GM10248 (cell line): ENCODE data around the gene HGF.

Experiments
- CTCF ChIA-PET: fragments of 300-600 bp; sonication (Branson Sonifier 250); formaldehyde crosslinking; extraction: SDS; loops from one replicate; lab custom pipeline; 2021; ENCODE audit warnings: antibody characterized with exemption; lab: Yijun Ruan, JAX
- POLR2A ChIA-PET: fragments of 350-650 bp; sonication (Branson Sonifier 250); formaldehyde crosslinking; extraction: SDS; loops from one replicate; lab custom pipeline; 2020; ENCODE audit warnings: antibody characterized with exemption; lab: Yijun Ruan, JAX
- DNase-seq: peaks from one replicate; pipeline ENCODE4 v3.0.0; 2012; ENCODE audit errors: extremely low spot score
- TF ChIP-seq, protein P1 (sequence below): IDR thresholded peaks from 2 replicates; pipeline ENCODE4 v1.5.1; 2012; ENCODE audit warnings: mild to moderate bottlenecking, low read depth; ENCODE audit errors: extremely low read depth, missing control alignments, control extremely low read depth

Gene HGF

GRCh38 chr7:81674431-81674830 lies 95.4 kb downstream of the HGF start:
- TF ChIP-seq, protein P1, sequence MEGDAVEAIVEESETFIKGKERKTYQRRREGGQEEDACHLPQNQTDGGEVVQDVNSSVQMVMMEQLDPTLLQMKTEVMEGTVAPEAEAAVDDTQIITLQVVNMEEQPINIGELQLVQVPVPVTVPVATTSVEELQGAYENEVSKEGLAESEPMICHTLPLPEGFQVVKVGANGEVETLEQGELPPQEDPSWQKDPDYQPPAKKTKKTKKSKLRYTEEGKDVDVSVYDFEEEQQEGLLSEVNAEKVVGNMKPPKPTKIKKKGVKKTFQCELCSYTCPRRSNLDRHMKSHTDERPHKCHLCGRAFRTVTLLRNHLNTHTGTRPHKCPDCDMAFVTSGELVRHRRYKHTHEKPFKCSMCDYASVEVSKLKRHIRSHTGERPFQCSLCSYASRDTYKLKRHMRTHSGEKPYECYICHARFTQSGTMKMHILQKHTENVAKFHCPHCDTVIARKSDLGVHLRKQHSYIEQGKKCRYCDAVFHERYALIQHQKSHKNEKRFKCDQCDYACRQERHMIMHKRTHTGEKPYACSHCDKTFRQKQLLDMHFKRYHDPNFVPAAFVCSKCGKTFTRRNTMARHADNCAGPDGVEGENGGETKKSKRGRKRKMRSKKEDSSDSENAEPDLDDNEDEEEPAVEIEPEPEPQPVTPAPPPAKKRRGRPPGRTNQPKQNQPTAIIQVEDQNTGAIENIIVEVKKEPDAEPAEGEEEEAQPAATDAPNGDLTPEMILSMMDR, result no peak
- no peak for DNase-seq
- ChIA-PET POLR2A (no interaction called here), CTCF (no interaction called here)

- CTCF ChIA-PET, result interaction anchor here (1.4 to 1.9 kb wide), 2 partner anchors 8 to 10 kb away, joined by 4 to 5 read pairs; no protein-coding TSS in a partner anchor
- TF ChIP-seq, protein P1, result no peak
- POLR2A ChIA-PET, result no interaction called here
- DNase-seq, result no peak
These were observed 97.0 kb downstream of the HGF start for GRCh38 chr7:81672872-81673271.

DNA sequence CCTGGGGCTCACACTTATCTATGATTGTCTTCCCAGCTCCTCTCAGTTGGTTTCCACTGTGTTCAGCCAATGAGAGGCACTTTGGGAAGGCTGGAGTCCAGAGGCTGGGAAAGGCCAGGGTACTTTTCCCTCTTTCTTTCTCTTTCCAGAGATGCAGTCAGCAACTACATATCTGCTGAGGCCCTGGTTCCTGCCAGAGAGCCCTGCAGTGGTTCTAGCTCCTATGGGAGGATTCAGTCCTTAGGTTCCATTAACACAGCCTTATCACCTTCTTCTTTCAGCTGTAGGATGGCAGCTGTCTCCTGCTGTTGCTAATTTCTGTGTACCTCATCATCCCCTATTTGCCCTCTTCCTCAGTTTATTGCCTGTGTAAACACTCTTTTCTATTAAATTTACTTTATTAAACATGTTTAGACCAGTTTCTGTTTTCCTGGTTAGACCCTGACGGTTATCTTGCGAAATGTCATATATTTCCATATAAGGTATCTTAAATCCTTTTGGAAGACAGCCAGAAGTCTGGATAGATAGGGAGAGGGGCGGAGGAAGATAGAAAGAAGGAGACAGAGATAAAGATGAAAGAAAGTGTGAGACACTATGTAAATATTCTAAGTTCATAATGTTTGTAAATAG lies 100.3 kb downstream of the HGF start:
- ChIA-PET CTCF (interaction anchor here (0.9 to 1.5 kb wide), 4 partner anchors 10 to 21 kb away, joined by 3 to 4 read pairs (median 4); no protein-coding TSS in a partner anchor), POLR2A (no interaction called here)
- TF ChIP-seq, protein P1, result no peak
- no peak for DNase-seq

GRCh38 chr7:81666209-81666608 lies 103.6 kb downstream of the HGF start:
- POLR2A ChIA-PET, result no interaction called here
- TF ChIP-seq, protein P1, result no peak
- no peak for DNase-seq
- CTCF ChIA-PET, result no interaction called here

GRCh38 chr7:81665236-81665635 lies 104.6 kb downstream of the HGF start:
- DNase-seq, result no peak
- ChIA-PET CTCF (no interaction called here), POLR2A (no interaction called here)
- TF ChIP-seq, protein P1, result no peak

- ChIA-PET POLR2A (no interaction called here), CTCF (interaction anchor here (0.9 kb wide), 1 partner anchor 25 kb away, joined by 3 read pairs; no protein-coding TSS in a partner anchor)
- no peak for DNase-seq
- TF ChIP-seq, protein P1, result no peak
These were observed 105.5 kb downstream of the HGF start for GRCh38 chr7:81664304-81664703.

GRCh38 chr7:81662531-81662930 lies 107.3 kb downstream of the HGF start:
- TF ChIP-seq, protein P1, result no peak
- no peak for DNase-seq
- ChIA-PET CTCF (interaction anchor here (1.3 kb wide), 1 partner anchor 11 kb away, joined by 4 read pairs; no protein-coding TSS in a partner anchor), POLR2A (no interaction called here)
